GM12878 (cell line): ENCODE data around the gene DHRS12. TPM values are rescaled to one million over a fixed set of nuclear protein-coding genes. Genes with fewer than 3 reads are reported as not detected.

Experiments used
- ATAC-seq: fragments of 200-7000 bp; cut with Tn5 transposase; 3 replicates; pipeline ENCODE4 v1.9.1; 2020; ENCODE audit warnings: mild to moderate bottlenecking, moderate library complexity
- BruUV-seq: library from RNA; stranded (reverse); fragments of 400-500 nt; replicated peaks from 2 replicates; lab custom pipeline; 2021; lab: Mats Ljungman, UMichigan
- CTCF ChIA-PET: fragments of 300-600 bp; sonication (Branson Sonifier 250); formaldehyde crosslinking; extraction: SDS; loops from one replicate; lab custom pipeline; 2021; ENCODE audit warnings: inconsistent platforms; lab: Yijun Ruan, JAX
- POLR2A ChIA-PET: fragments of 350-600 bp; formaldehyde crosslinking; extraction: SDS; loops from one replicate; lab custom pipeline; 2021; ENCODE audit warnings: inconsistent platforms; lab: Charles Lee
- RAD21 ChIA-PET: fragments of 300-600 bp; sonication (Branson Sonifier 250); formaldehyde crosslinking; loops from one replicate; lab custom pipeline; 2023; ENCODE audit warnings: antibody characterized with exemption; ENCODE audit not compliant: unreplicated experiment; lab: Charles Lee
- SMC1A ChIA-PET: fragments of 300-600 bp; sonication (Branson Sonifier 250); formaldehyde crosslinking; loops from one replicate; lab custom pipeline; 2023; ENCODE audit not compliant: unreplicated experiment, uncharacterized antibody; lab: Charles Lee
- DNase-seq: peaks from one replicate; pipeline ENCODE4 v3.0.0-alpha.2; 2011; ENCODE audit warnings: low read depth, low spot score
- FAIRE-seq: peaks from 3 replicates; lab custom pipeline; 2011; peaks lifted over from hg19 to GRCh38; lab: Jason Lieb, UNC
- H2AFZ ChIP-seq: 2 replicates; pipeline ENCODE4 v1.6.0; 2011; ENCODE audit warnings: low read depth, low read length, control low read depth; ENCODE audit not compliant: control insufficient read depth
- H3K27ac ChIP-seq: 2 replicates; pipeline ENCODE4 v1.5.1; 2011; ENCODE audit warnings: control low read depth; ENCODE audit not compliant: control insufficient read depth, insufficient read depth
- H3K27me3 ChIP-seq, 2 experiments: replicated peaks in 1 of 2; 2 replicates each; pipeline versions ENCODE4 v1.6.0 to v1.6.1; 2011; ENCODE audit warnings: low read length in 1 of 2; ENCODE audit not compliant: control insufficient read depth in 2 of 2, insufficient read depth in 2 of 2
- H3K36me3 ChIP-seq, 2 experiments: 2 replicates each; pipeline ENCODE4 v1.5.1; 2011; ENCODE audit warnings: low read length in 1 of 2; ENCODE audit not compliant: control insufficient read depth in 2 of 2, insufficient read depth in 2 of 2
- H3K4me1 ChIP-seq: 2 replicates; pipeline ENCODE4 v1.6.1; 2011; ENCODE audit warnings: mild to moderate bottlenecking, low read length, moderate library complexity, mixed read lengths; ENCODE audit not compliant: control insufficient read depth, insufficient read depth
- H3K4me2 ChIP-seq: 2 replicates; pipeline ENCODE4 v1.6.0; 2011; ENCODE audit warnings: control low read depth; ENCODE audit not compliant: control insufficient read depth, insufficient read depth
- H3K4me3 ChIP-seq: fragments of 200-600 bp; sonication (generic); 2 replicates; pipeline ENCODE4 v1.5.1; 2016
- H3K79me2 ChIP-seq: 2 replicates; pipeline ENCODE4 v1.6.0; 2011; ENCODE audit warnings: low read length; ENCODE audit not compliant: control insufficient read depth, insufficient read depth
- H3K9ac ChIP-seq: 2 replicates; pipeline ENCODE4 v1.8.0; 2011; ENCODE audit warnings: low read length, control low read depth, mixed read lengths; ENCODE audit not compliant: control insufficient read depth, insufficient read depth
- H3K9me3 ChIP-seq: replicated peaks from 3 replicates; pipeline ENCODE4 v1.5.1; 2011; ENCODE audit warnings: mild to moderate bottlenecking, low read length; ENCODE audit not compliant: control insufficient read depth, insufficient read depth
- H4K20me1 ChIP-seq: 2 replicates; pipeline ENCODE4 v1.6.0; 2011; ENCODE audit not compliant: control insufficient read depth, insufficient read depth
- BHLHE40 ChIP-seq, 2 experiments: fragments of 450-650 bp in 1 of 2; IDR thresholded peaks; 2 replicates each; pipeline ENCODE4 v1.6.1; 2011 to 2017; ENCODE audit warnings: low read depth in 2 of 2, borderline replicate concordance in 1 of 2, improper control_type of control experiment in 1 of 2, low read length in 1 of 2, mild to moderate bottlenecking in 1 of 2
- CBX5 ChIP-seq: sonication (generic); IDR thresholded peaks from 2 replicates; pipeline ENCODE4 v1.6.1; 2016; ENCODE audit warnings: low read depth, moderate library complexity, mild to moderate bottlenecking, inconsistent platforms
- EED ChIP-seq: sonication (generic); IDR thresholded peaks from 2 replicates; pipeline ENCODE4 v1.6.1; 2016; ENCODE audit warnings: antibody characterized with exemption, low read depth
- EP300 ChIP-seq, 2 experiments: fragments of 150-350 bp in 1 of 2; IDR thresholded peaks; 2 replicates each; pipeline ENCODE4 v1.6.1; 2011 to 2012; ENCODE audit warnings: low read depth in 2 of 2, low read length in 2 of 2, borderline replicate concordance in 1 of 2, improper control_type of control experiment in 1 of 2, inconsistent platforms in 1 of 2; ENCODE audit not compliant: control insufficient read depth in 1 of 2
- FOXM1 ChIP-seq: IDR thresholded peaks from 2 replicates; pipeline ENCODE4 v1.6.1; 2012; ENCODE audit warnings: low read depth, mild to moderate bottlenecking, inconsistent platforms, low read length, moderate library complexity
- MEF2A ChIP-seq: IDR thresholded peaks from 2 replicates; pipeline ENCODE4 v1.6.1; 2011; ENCODE audit warnings: low read depth, mild to moderate bottlenecking, low read length, moderate library complexity; ENCODE audit not compliant: insufficient read depth
- MYC ChIP-seq: IDR thresholded peaks from 2 replicates; pipeline ENCODE4 v1.6.1; 2011; ENCODE audit warnings: mild to moderate bottlenecking, low read length, moderate library complexity, inconsistent platforms; ENCODE audit not compliant: insufficient read depth, insufficient replicate concordance, insufficient read length, severe bottlenecking
- RAD51 ChIP-seq: fragments of 450-650 bp; IDR thresholded peaks from 2 replicates; pipeline ENCODE4 v1.6.1; 2016; ENCODE audit warnings: moderate library complexity, mild to moderate bottlenecking, inconsistent platforms
- WRNIP1 ChIP-seq: IDR thresholded peaks from 2 replicates; pipeline ENCODE4 v1.6.1; 2011; ENCODE audit warnings: low read depth, low read length, improper control_type of control experiment, borderline replicate concordance
- WGBS: methylation state at CpG from one replicate; pipeline ENCODE4 v1.1.6; 2016; ENCODE audit warnings: low lambda C conversion rate; ENCODE audit not compliant: insufficient replicate concordance, insufficient coverage; ENCODE audit errors: missing lambda C conversion rate; 5-methylcytosine and 5-hydroxymethylcytosine counted together
- in situ Hi-C: fragments of 300-500 bp; cut with MboI; formaldehyde crosslinking; loops from 9 replicates; pipeline ENCODE4 v1.14.3; 2018; ENCODE audit warnings: mixed read lengths
- intact Hi-C: fragments of 100-400 bp; cut with micrococcal nuclease; formaldehyde crosslinking; loops from one replicate; pipeline ENCODE4 v1.14.2; 2022; ENCODE audit not compliant: unreplicated experiment
- polyA plus RNA-seq, 11 experiments: library from polyadenylated mRNA; depleted of rRNA in 4 of 11; unstranded in 6 of 11; stranded (reverse) in 5 of 11; fragments of >200 nt; fragmentation: Nextera tagmentation in 4 of 11; fragmentation: Illumina TruSeq in 1 of 11; extraction: Ambion mirVana in 4 of 11; extraction: Trizol in 1 of 11; gene quantifications; 1 replicate in 1 of 11; 2 replicates in 10 of 11; pipeline versions ENCODE4 v1.2.1 to v1.2.3, GENCODE V29; 2011 to 2016; ENCODE audit warnings: inconsistent platforms in 2 of 11, missing spikeins in 2 of 11, low read depth in 1 of 11
- total RNA-seq, 4 experiments: library from RNA; depleted of rRNA in 3 of 4; stranded (reverse); fragments of >200 nt in 3 of 4; fragmentation: Illumina TruSeq in 1 of 4; extraction: Trizol in 1 of 4; gene quantifications; 2 replicates each; pipeline versions ENCODE4 v1.2.1 to v1.2.3, GENCODE V29; 2013 to 2021
- TF ChIP-seq, protein P1 (sequence below): IDR thresholded peaks from 2 replicates; pipeline ENCODE4 v1.6.1; 2012; ENCODE audit warnings: low read depth, low read length, improper control_type of control experiment

Gene DHRS12
- total and polyA plus RNA-seq, 10 of the 15 experiments (the other 5 are each of a cell fraction or from before 2014, with no cell fraction given): 2.9 to 11.3 (median 8.2) TPM

DNA sequence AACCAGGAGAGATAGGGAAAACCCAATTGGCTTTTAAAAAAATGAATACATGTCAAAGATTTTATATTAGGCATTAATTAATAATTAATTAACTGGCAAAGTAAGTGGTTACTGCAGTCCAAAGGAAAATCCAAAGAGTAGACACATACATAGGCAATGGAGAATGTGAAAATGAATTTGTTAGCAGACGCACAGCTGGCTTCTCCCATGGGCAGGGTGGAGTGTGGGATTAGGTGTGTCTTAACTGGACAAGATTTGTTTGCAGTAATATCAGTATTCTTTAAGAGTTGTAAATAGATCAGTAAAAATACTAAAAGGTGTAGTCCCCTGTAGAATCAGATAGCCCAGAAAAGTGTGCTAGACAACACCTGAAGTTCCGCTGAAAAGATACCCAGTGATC, 58.7 kb downstream of the DHRS12 start (continued):
- TF ChIP-seq EP300 (IDR thresholded peaks at IDR 0.05; ENCODE audit: borderline replicate concordance in 1 of 2, control insufficient read depth in 1 of 2, low read depth in 2 of 2, low read length in 2 of 2): no peak
- TF ChIP-seq, protein P1, sequence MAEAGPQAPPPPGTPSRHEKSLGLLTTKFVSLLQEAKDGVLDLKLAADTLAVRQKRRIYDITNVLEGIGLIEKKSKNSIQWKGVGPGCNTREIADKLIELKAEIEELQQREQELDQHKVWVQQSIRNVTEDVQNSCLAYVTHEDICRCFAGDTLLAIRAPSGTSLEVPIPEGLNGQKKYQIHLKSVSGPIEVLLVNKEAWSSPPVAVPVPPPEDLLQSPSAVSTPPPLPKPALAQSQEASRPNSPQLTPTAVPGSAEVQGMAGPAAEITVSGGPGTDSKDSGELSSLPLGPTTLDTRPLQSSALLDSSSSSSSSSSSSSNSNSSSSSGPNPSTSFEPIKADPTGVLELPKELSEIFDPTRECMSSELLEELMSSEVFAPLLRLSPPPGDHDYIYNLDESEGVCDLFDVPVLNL: no peak
- no peak for TF ChIP-seq FOXM1
- TF ChIP-seq, all 136 proteins: peak for 0

DNA sequence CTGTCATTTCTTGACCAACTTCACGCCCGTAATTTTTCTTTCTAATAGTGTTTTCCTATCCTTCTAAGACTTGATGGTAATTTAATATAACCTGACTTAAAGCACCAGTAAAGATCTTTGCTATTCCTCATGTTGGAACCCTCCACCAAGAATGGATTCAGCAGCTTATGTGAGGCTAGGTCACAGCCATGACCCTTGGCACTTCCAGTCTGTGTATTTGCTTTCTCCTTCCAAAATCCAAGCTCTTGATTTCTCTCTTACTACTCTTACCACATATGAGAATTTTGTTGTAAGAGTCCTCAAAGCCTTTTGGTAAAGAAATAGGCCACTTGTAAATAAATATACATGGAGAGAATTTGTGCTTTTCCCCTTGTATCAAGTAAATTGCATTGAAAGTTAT, 61.4 kb downstream of the DHRS12 start:
- DNase-seq (no peak), FAIRE-seq (no peak), ATAC-seq (no peak)
- no TSS peak for BruUV-seq
- ChIA-PET POLR2A (interaction anchor here (0.5 kb wide), 1 partner anchor 119 kb away, joined by 4 read pairs; no protein-coding TSS in a partner anchor), CTCF (interaction anchor here (0.9 to 1.6 kb wide), 3 partner anchors 11 to 21 kb away, joined by 3 to 4 read pairs (median 4); no protein-coding TSS in a partner anchor), RAD21 (interaction anchor here (0.9 to 1.0 kb wide), 3 partner anchors 44 to 298 kb away, joined by 3 read pairs; no protein-coding TSS in a partner anchor), SMC1A (interaction anchor here (0.5 to 1.5 kb wide), 8 partner anchors 10 to 617 kb away, joined by 3 to 5 read pairs (median 4); no protein-coding TSS in a partner anchor)
- TF ChIP-seq WRNIP1: no peak
- no peak for TF ChIP-seq MYC
- no peak for TF ChIP-seq EED
- no peak for TF ChIP-seq RAD51
- no peak for TF ChIP-seq BHLHE40 (IDR thresholded peaks at IDR 0.05; ENCODE audit: borderline replicate concordance in 1 of 2, low read depth in 2 of 2, low read length in 1 of 2)
- TF ChIP-seq MEF2A: no peak
- TF ChIP-seq CBX5: no peak
- H3K27ac ChIP-seq: no peak overlapping the region
- no peaks in the 10 kb centered on the region for H3K27me3 ChIP-seq
- H3K4me2 ChIP-seq: no peak overlapping the region
- H3K4me3 ChIP-seq: no peak overlapping the region
- no peaks in the 10 kb centered on the region for H4K20me1 ChIP-seq
- in situ Hi-C loops: no loop called here
- WGBS: 92% methylated on average over 2 of the region's 2 CpGs
- H3K36me3 ChIP-seq: peaks cover 0 to 11% of the 10 kb centered on the region in 2 experiments; a peak in 1 of 4 replicates
- peaks cover 3% of the 10 kb centered on the region; the same call in 2 of the 3 replicates for H3K9me3 ChIP-seq
- no peak overlapping the region for H3K9ac ChIP-seq
- peaks cover 2% of the 10 kb centered on the region; the same call in 1 of the 2 replicates for H3K4me1 ChIP-seq
- H3K79me2 ChIP-seq: no peaks in the 10 kb centered on the region
- H2AFZ ChIP-seq: no peak overlapping the region
- intact Hi-C loops: no loop called here
